PC-9 (cell line): ENCODE results near the gene CD83. TPM values are rescaled to one million over a fixed set of nuclear protein-coding genes. Genes with fewer than 3 reads are reported as not detected.
A peak's percentile ranks its signal among the peaks of the same experiment; 100 is the strongest.

ENCODE experiments used
- BruUV-seq: library from RNA; stranded (reverse); fragments of 400-500 nt; replicated peaks from 2 replicates; lab custom pipeline; 2021; lab: Mats Ljungman, UMichigan
- CTCF ChIA-PET: fragments of 300-600 bp; sonication (Branson Sonifier 250); formaldehyde crosslinking; loops from one replicate; lab custom pipeline; 2022; ENCODE audit warnings: antibody characterized with exemption; lab: Charles Lee
- POLR2A ChIA-PET: fragments of 300-600 bp; sonication (Branson Sonifier 250); formaldehyde crosslinking; loops from one replicate; lab custom pipeline; 2022; ENCODE audit warnings: antibody characterized with exemption; ENCODE audit not compliant: unreplicated experiment; lab: Charles Lee
- DNase-seq, 2 experiments: peaks; one replicate each; pipeline versions ENCODE4 v3.0.0 to v3.0.0-alpha.2; 2015 to 2022; ENCODE audit warnings: mixed read lengths in 1 of 2
- H2AFZ ChIP-seq: fragments of 200-600 bp; sonication (generic); 2 replicates; pipeline ENCODE4 v1.8.1; 2017; ENCODE audit warnings: antibody characterized with exemption
- H3F3A ChIP-seq: fragments of 200-600 bp; sonication (generic); 2 replicates; pipeline ENCODE4 v1.8.1; 2017; ENCODE audit warnings: antibody characterized with exemption, mild to moderate bottlenecking, low read depth; ENCODE audit not compliant: insufficient read depth
- H3K27ac ChIP-seq: fragments of 200-600 bp; sonication (generic); 2 replicates; pipeline ENCODE4 v1.6.1; 2016; ENCODE audit warnings: mixed run types
- H3K27me3 ChIP-seq: fragments of 200-600 bp; sonication (generic); 2 replicates; pipeline ENCODE4 v1.6.1; 2016; ENCODE audit warnings: low read depth, mixed run types; ENCODE audit not compliant: insufficient read depth
- H3K36me3 ChIP-seq: fragments of 200-600 bp; sonication (generic); 2 replicates; pipeline ENCODE4 v1.6.1; 2016; ENCODE audit warnings: low read depth, mixed run types
- H3K4me1 ChIP-seq: fragments of 200-600 bp; sonication (generic); replicated peaks from 2 replicates; pipeline ENCODE4 v1.6.1; 2016; ENCODE audit warnings: mixed run types; ENCODE audit not compliant: insufficient read depth
- H3K4me2 ChIP-seq: fragments of 200-600 bp; sonication (generic); 2 replicates; pipeline ENCODE4 v1.6.1; 2017; ENCODE audit warnings: mixed run types
- H3K4me3 ChIP-seq: fragments of 200-600 bp; sonication (generic); 2 replicates; pipeline ENCODE4 v1.6.1; 2016; ENCODE audit warnings: mixed run types
- H3K79me2 ChIP-seq: fragments of 200-600 bp; sonication (generic); 2 replicates; pipeline ENCODE4 v1.6.1; 2017; ENCODE audit warnings: low read depth, mixed run types
- H3K9me2 ChIP-seq: fragments of 200-600 bp; sonication (generic); 2 replicates; pipeline ENCODE4 v1.8.1; 2017; ENCODE audit warnings: mild to moderate bottlenecking; ENCODE audit not compliant: insufficient read depth
- H3K9me3 ChIP-seq: fragments of 200-600 bp; sonication (generic); 2 replicates; pipeline ENCODE4 v1.8.1; 2016; ENCODE audit warnings: low read depth; ENCODE audit not compliant: insufficient read depth
- H4K20me1 ChIP-seq: fragments of 200-600 bp; sonication (generic); 2 replicates; pipeline ENCODE4 v1.8.1; 2017; ENCODE audit not compliant: insufficient read depth
- EZH2 ChIP-seq: fragments of 200-600 bp; sonication (generic); IDR thresholded peaks from 2 replicates; pipeline ENCODE4 v1.8.0; 2017; ENCODE audit warnings: antibody characterized with exemption, low read depth
- intact Hi-C: fragments of 100-400 bp; cut with micrococcal nuclease; formaldehyde crosslinking; loops from one replicate; pipeline ENCODE4 v1.10.0; 2022; ENCODE audit not compliant: unreplicated experiment
- total RNA-seq: library from RNA; stranded (reverse); gene quantifications from 2 replicates; pipeline ENCODE4 v1.2.3, GENCODE V29; 2021
- TF ChIP-seq, protein P1 (sequence below): fragments of 200-600 bp; sonication (generic); conservative IDR thresholded peaks from 2 replicates; pipeline ENCODE4 v1.6.1; 2017; ENCODE audit warnings: mixed run types, antibody characterized with exemption, mild to moderate bottlenecking, moderate library complexity

The CD83 gene
- total RNA-seq, 1 experiment from 2014 or later, result 3.6 TPM

GRCh38 chr6:14143305-14143704, 25.7 kb downstream of the CD83 start:
- Histone ChIP-seq H3K9me3 (no peaks in the 10 kb centered on the region), H4K20me1 (no peaks in the 10 kb centered on the region), H2AFZ (no peak overlapping the region), H3K9me2 (no peaks in the 10 kb centered on the region), H3K4me3 (no peak overlapping the region), H3F3A (no peaks in the 10 kb centered on the region), H3K27ac (no peak overlapping the region), H3K79me2 (no peaks in the 10 kb centered on the region), H3K4me2 (no peak overlapping the region), H3K36me3 (no peaks in the 10 kb centered on the region), H3K4me1 (peaks cover 11% of the 10 kb centered on the region), H3K27me3 (no peaks in the 10 kb centered on the region)
- POLR2A ChIA-PET, result no interaction called here
- CTCF ChIA-PET, result interaction anchor here (1.1 kb wide), 1 partner anchor 10 kb away, joined by 3 read pairs; no protein-coding TSS in a partner anchor
- no TSS peak for BruUV-seq
- TF ChIP-seq EZH2, result no peak
- TF ChIP-seq, protein P1, sequence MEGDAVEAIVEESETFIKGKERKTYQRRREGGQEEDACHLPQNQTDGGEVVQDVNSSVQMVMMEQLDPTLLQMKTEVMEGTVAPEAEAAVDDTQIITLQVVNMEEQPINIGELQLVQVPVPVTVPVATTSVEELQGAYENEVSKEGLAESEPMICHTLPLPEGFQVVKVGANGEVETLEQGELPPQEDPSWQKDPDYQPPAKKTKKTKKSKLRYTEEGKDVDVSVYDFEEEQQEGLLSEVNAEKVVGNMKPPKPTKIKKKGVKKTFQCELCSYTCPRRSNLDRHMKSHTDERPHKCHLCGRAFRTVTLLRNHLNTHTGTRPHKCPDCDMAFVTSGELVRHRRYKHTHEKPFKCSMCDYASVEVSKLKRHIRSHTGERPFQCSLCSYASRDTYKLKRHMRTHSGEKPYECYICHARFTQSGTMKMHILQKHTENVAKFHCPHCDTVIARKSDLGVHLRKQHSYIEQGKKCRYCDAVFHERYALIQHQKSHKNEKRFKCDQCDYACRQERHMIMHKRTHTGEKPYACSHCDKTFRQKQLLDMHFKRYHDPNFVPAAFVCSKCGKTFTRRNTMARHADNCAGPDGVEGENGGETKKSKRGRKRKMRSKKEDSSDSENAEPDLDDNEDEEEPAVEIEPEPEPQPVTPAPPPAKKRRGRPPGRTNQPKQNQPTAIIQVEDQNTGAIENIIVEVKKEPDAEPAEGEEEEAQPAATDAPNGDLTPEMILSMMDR, result no peak
- intact Hi-C loops, result no loop called here
- no peak for DNase-seq

DNA sequence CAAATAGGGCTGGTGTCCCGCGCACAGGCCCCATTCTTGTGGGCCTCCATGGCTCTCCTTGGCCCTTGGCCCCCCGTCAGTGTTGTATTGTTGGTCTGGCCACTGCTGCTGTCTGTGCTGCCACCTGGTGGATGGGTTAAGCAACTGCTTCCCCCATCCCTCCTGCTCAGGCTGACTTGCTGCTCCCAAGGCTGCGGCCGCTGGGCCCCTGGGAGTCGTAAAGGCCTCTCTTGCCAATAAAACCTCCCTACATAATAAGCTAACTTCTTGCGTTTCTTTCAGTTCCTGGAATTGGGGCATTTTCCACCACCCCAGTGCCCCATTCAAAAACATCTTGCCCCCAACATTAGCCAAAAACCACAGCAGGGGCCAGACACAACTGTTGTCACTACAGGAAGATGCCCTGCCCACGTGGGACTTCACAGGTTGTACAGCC, 27.1 kb downstream of the CD83 start:
- no peaks in the 10 kb centered on the region for H3K9me3 ChIP-seq
- no TSS peak for BruUV-seq
- no peak overlapping the region for H3K4me3 ChIP-seq
- H3K79me2 ChIP-seq, result no peaks in the 10 kb centered on the region
- H3K9me2 ChIP-seq, result no peaks in the 10 kb centered on the region
- DNase-seq, result peak in 1 of 2 experiments; percentile 65
- peaks cover 12% of the 10 kb centered on the region for H3K4me1 ChIP-seq
- no peaks in the 10 kb centered on the region for H3K27me3 ChIP-seq
- no peaks in the 10 kb centered on the region for H3K36me3 ChIP-seq
- CTCF ChIA-PET, result no interaction called here
- intact Hi-C loops, result loop anchor here (1.0 to 5.0 kb wide), 4 partner anchors 77 to 1478 kb away; no protein-coding TSS in a partner anchor
- POLR2A ChIA-PET, result interaction anchor here (0.6 to 0.7 kb wide), 2 partner anchors 29 to 719 kb away, joined by 3 to 4 read pairs; no protein-coding TSS in a partner anchor
- TF ChIP-seq EZH2, result no peak
- TF ChIP-seq, protein P1, result peak; percentile 95
- no peak overlapping the region for H3K4me2 ChIP-seq
- no peak overlapping the region for H2AFZ ChIP-seq
- no peaks in the 10 kb centered on the region for H4K20me1 ChIP-seq
- H3F3A ChIP-seq, result no peaks in the 10 kb centered on the region
- H3K27ac ChIP-seq, result no peak overlapping the region

DNA sequence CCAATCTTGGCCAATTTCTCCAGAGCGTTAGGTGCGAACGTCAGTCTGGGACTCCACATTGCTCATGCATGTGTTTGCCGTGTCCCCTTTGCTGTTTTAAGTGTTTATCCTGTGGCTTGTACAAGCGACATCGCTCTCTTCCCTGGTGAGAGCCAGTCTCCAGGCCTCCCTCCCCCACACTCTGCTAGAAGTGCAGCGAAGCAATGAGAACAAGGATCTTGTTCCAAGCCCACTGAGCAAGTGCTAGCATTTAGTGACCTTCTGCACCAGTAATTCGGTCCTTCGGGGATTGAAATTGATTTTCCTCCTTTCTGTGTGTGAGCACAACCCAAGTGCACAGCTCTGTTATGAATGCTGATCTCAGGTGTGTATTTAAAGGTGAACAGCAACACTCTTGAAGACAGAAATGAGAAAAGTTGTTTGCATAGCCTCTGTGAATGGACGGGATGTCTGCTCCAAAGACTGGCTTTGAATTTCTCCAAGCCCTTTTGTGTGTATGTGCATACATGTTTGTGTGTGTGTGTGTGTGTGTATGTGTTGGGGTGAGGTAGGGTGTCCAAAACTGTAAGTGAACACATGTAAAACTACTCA, 29.0 kb downstream of the CD83 start:
- POLR2A ChIA-PET, result no interaction called here

More for the DNA sequence above, 29.0 kb downstream of the CD83 start:
- Histone ChIP-seq H3K9me2 (no peaks in the 10 kb centered on the region), H3K4me2 (no peak overlapping the region), H4K20me1 (no peaks in the 10 kb centered on the region), H3K4me1 (peaks cover 12% of the 10 kb centered on the region), H2AFZ (no peak overlapping the region), H3K27me3 (no peaks in the 10 kb centered on the region), H3K79me2 (no peaks in the 10 kb centered on the region), H3K27ac (no peak overlapping the region), H3K36me3 (no peaks in the 10 kb centered on the region), H3K9me3 (no peaks in the 10 kb centered on the region), H3K4me3 (no peak overlapping the region), H3F3A (no peaks in the 10 kb centered on the region)
- CTCF ChIA-PET, result no interaction called here
- BruUV-seq, result no TSS peak
- DNase-seq, result no peak
- no peak for TF ChIP-seq EZH2
- TF ChIP-seq, protein P1, result no peak
- intact Hi-C loops, result loop anchor here (5.0 kb wide), 1 partner anchor 1476 kb away; no protein-coding TSS in a partner anchor
